ENCODE data around the gene ENDOV. TPM values are rescaled to one million over a fixed set of nuclear protein-coding genes. Genes with fewer than 3 reads are reported as not detected.

ENDOV gene
- total RNA-seq, 2 experiments from 2014 or later: 16.8 to 18.1 TPM

GRCh38 chr17:80393961-80394360, 21.0 kb upstream of the ENDOV start:
- ChIA-PET POLR2A (interaction anchor here (1.3 kb wide), 1 partner anchor 16 kb away, joined by 4 read pairs; no protein-coding TSS in a partner anchor), CTCF (no interaction called here)
- intact Hi-C loops (cut with micrococcal nuclease): no loop called here
- Mint-ChIP-seq H3K9me3 (no peaks in the 10 kb centered on the region), H3K4me3 (no peak overlapping the region), H3K4me1 (ENCODE audit: low read depth) (peaks cover 6% of the 10 kb centered on the region), H3K27me3 (no peaks in the 10 kb centered on the region), H3K27ac (no peak overlapping the region), H3K36me3 (ENCODE audit: low read depth) (peaks cover 21% of the 10 kb centered on the region)
- ATAC-seq (no peak), DNase-seq (no peak)
- no peak for TF ChIP-seq CTCF (IDR thresholded peaks at IDR 0.05)

GRCh38 chr17:80394629-80395216, 20.2 kb upstream of the ENDOV start:
- Mint-ChIP-seq H3K4me1 (ENCODE audit: low read depth) (peaks cover 6% of the 10 kb centered on the region), H3K27ac (no peak overlapping the region), H3K4me3 (no peak overlapping the region), H3K27me3 (no peaks in the 10 kb centered on the region), H3K36me3 (ENCODE audit: low read depth) (peaks cover 15% of the 10 kb centered on the region), H3K9me3 (no peaks in the 10 kb centered on the region)
- no peak for TF ChIP-seq CTCF (IDR thresholded peaks at IDR 0.05)
- ATAC-seq: no peak
- intact Hi-C loops (cut with micrococcal nuclease): no loop called here
- CTCF ChIA-PET: interaction anchor here (0.7 kb wide), 1 partner anchor 172 kb away, joined by 3 read pairs; no protein-coding TSS in a partner anchor
- POLR2A ChIA-PET: no interaction called here
- DNase-seq: no peak

GRCh38 chr17:80395402-80396151, 19.4 kb upstream of the ENDOV start:
- DNase-seq (no peak), ATAC-seq (no peak)
- Mint-ChIP-seq H3K9me3 (no peaks in the 10 kb centered on the region), H3K4me3 (no peak overlapping the region), H3K36me3 (ENCODE audit: low read depth) (peaks cover 10% of the 10 kb centered on the region), H3K4me1 (ENCODE audit: low read depth) (peaks cover 6% of the 10 kb centered on the region), H3K27ac (no peak overlapping the region), H3K27me3 (no peaks in the 10 kb centered on the region)
- ChIA-PET CTCF (no interaction called here), POLR2A (interaction anchor here (1.3 to 1.6 kb wide), 2 partner anchors 10 to 50 kb away, joined by 4 to 9 read pairs; no protein-coding TSS in a partner anchor)
- TF ChIP-seq CTCF (IDR thresholded peaks at IDR 0.05): no peak
- intact Hi-C loops (cut with micrococcal nuclease): no loop called here

- intact Hi-C loops (cut with micrococcal nuclease): no loop called here
- Mint-ChIP-seq H3K4me1 (ENCODE audit: low read depth) (peaks cover 6% of the 10 kb centered on the region), H3K4me3 (no peak overlapping the region), H3K27ac (peak overlapping the region; percentile 8), H3K9me3 (no peaks in the 10 kb centered on the region), H3K27me3 (no peaks in the 10 kb centered on the region), H3K36me3 (ENCODE audit: low read depth) (peaks cover 10% of the 10 kb centered on the region)
- no peak for TF ChIP-seq CTCF (IDR thresholded peaks at IDR 0.05)
- ATAC-seq (no peak), DNase-seq (no peak)
- ChIA-PET POLR2A (interaction anchor here (1.3 to 1.6 kb wide), 2 partner anchors 11 to 50 kb away, joined by 4 to 9 read pairs; no protein-coding TSS in a partner anchor), CTCF (no interaction called here)
These were observed 18.6 kb upstream of the ENDOV start for GRCh38 chr17:80396157-80397033.

Measured in activated CD8-positive, alpha-beta T cell treated with anti-CD3 and anti-CD28 coated beads for 36 hours (primary cell).